Forelimb muscle (tissue), 1 donor: Measurements from ENCODE around the gene IGF1R. TPM values are rescaled to one million over a fixed set of nuclear protein-coding genes. Genes with fewer than 3 reads are reported as not detected.

Experiments
- DNase-seq: peaks from one replicate; pipeline ENCODE4 v3.0.0-alpha.2; 2013; ENCODE audit warnings: low read depth
- polyA plus RNA-seq: library from polyadenylated mRNA; unstranded; fragments of 120-200 nt; gene quantifications from one replicate; pipeline ENCODE4 v1.2.1, GENCODE V29; 2013; ENCODE audit not compliant: insufficient read length

The IGF1R gene
- polyA plus RNA-seq, 1 donor, result 14.9 TPM

- DNase-seq, result no peak
Observed at GRCh38 chr15:98745650-98746374, 97.5 kb downstream of the IGF1R start.

DNA sequence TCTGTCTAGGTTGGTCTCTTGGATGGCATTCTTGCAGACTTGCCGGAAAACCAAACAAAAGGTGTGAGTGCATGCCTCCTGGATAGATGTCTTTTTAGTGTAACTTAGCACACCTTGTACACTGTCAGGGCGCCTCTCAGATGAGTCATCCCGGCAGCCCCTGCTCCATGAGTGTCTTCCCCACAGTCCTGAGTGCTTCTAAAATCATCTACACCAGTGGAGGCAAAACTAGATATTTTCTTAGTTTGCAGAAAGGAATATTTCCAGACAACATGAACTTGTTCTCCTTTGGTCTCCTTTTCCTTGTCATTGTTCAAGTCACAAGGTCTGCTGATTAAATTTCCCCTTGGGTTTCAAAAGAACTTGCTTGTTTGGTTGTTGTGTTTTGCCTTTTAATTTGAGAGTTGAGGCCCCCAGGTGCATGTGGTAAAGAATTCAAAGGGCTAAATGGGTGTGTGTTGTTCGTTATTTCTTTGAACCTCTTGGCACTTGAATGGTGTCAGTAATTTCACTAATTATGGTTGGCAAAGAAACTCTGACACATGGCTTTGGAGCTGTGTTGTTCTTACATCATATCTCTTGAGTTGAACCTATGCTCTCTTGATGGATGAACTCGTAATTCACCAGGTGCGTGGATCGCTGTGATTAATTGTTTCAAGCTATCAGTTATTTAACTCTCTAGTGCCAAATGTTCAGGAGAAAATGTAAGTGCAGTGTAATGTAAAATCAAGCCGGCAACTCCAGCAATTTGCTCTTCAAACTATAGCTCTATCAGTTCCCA is 98.2 kb downstream of the IGF1R start:
- no peak for DNase-seq

DNA sequence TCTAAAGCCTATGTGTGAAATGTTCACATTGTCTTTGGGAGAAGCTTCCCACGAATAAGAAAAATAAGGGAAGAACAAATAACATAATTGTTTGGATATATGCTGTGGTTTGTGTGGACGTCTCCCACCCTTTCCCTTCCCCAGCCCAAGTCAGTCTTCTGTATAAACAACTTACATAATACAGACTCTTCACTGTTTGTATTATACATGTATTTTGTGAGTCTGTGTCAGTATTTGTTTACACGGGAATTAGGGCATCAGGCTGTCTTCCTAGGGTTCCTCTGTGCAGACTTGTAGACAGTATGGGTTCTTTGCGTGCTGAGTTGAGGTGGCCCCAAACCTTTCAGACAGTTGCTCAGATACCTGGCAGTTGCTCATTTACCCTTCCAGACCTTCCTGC is 103.4 kb downstream of the IGF1R start:
- no peak for DNase-seq

DNA sequence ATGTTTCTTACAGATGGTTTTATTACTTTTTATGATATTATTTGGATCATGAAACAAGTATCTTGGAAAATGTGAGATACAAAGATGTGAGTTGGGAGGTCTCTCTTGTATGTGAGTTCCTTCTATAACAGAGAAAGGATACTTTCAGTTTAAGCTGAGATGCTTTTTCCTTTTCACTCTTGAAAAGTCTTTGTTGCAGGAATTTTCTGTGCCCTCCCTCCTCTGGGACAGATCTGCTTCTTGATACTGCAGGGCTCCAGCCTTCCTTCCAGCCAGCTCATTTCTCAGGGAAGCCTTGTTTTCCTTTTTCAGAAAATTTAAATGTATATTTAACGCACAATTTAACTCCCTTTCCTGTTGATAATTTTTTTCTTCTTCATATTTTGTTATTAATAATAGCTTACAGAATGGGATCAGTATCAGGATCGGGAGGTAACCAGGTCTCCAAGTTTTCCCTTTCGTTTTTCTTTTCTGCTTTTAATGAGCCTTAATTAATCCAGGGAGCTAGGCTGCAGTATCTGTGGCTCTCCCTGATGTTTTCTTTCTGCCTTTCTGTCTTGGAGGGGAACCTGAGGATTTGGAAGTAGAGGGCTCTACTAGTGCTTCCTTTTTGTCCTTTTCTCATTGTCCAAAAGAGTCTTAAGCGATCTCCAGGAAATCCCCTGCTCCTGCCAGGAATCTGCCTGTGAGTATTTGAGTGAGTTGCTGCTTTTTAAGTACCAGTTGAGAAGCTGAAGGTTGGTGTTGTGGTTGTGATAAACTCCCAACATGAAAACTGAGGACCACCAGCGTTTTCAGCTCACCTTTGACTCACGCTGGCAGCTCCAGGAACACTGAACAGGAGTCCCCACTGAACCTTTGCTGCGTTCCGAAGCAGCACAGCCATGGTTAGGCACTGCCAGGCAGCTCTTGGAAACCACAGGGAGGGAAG is 105.7 kb downstream of the IGF1R start:
- DNase-seq, result no peak

- DNase-seq, result no peak
Observed at GRCh38 chr15:98754657-98755022, 106.3 kb downstream of the IGF1R start.

DNA sequence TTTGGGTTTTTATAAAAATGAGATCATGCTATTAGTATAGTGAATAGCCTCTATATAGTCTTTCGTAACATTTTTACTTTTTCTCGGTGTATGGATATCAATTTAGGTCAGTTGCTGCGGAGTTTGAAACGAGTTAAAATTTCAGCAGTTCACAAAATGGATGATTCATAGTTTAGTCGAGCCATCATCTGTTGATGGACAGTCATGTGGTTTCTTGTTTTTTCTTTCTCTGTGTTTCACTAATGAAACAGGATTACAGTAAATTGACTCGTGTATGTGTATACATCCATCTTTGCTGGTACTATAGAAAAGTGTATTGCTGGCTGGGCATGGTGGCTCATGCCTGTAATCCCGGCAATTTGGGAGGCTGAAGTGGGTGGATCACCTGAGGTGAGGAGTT is 106.8 kb downstream of the IGF1R start:
- no peak for DNase-seq

GRCh38 chr15:98755781-98756180 is 107.4 kb downstream of the IGF1R start:
- DNase-seq, result no peak

DNA sequence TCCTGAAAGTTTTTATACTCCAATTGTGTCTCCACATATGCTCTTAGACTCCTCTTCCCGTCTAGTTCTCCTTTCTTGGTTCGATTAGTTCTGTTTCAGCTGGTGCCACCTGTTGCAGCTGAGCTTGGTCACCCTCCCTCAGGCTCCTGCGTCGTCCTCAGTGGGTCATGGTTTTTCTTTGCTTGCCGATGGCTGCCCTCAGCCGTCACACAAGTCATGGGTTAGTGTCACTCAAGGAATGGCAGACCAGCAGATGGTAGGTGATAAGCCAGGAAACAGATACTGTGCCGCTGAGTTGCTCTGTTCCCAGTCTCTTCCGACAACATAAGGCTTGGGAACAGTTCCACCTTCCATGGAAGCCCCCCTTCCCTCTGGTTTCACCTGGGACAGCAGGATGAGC is 109.9 kb downstream of the IGF1R start:
- no peak for DNase-seq

GRCh38 chr15:98759277-98759676 is 110.9 kb downstream of the IGF1R start:
- DNase-seq, result no peak

- DNase-seq, result no peak
Observed at GRCh38 chr15:98760112-98760826, 111.9 kb downstream of the IGF1R start.

- DNase-seq, result no peak
Observed at GRCh38 chr15:98760975-98761374, 112.6 kb downstream of the IGF1R start.

DNA sequence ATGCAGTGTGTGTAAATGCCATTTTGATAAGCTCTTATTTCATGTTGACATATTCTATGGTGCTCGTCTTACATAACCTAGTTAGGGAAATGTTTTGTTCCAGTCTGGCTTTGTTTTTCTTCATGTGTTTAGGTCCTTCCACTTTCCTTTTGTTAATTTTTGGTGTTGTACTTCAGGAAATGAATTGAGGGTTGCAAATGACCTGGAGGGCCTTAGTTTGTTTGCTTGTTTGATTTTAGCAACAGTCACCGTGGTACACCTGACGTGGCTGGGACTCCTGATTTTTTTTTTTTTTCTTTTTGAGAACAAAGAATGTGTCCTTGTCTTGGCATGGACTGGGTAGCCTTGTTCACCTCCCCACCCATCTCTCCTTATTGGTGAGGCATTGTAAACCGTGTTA is 114.8 kb downstream of the IGF1R start:
- DNase-seq, result no peak

DNA sequence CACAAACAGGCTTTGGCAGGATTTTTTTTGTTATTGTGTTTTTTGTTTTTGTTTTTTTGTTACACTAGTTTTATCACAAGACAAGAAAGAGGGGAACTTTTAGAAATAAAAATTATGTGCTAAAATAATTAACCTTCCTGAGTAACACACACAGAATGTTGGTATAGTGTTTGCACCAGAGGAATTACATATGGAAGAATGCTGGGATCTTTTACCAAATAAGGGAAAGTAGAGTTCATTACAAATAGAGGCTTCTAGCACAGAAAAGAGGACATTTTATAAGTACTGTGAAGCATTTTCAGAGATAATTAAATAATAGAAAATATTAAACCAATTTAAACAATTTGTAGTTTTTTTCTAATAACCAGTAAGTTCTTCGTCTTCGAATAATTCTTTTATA is 116.0 kb downstream of the IGF1R start:
- no peak for DNase-seq

DNA sequence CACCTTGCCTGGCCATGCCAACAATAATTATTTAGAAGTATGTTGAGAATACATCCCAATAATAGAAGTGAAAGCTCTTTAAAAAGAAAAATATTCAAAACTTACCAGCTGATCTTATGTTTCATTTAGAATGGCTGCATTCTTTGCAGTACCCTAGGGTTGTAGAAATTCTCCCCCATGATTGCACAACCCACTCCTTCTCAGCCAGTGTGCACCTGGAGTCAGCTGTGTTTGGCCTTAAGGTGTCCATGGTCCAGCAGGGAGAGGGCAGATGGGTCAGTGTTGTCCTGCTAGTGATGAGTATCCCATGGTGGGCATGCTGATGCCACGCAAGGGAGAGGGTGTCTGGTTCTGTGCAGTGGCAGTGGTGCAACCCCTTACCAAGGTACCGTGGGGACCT is 117.3 kb downstream of the IGF1R start:
- DNase-seq, result no peak

GRCh38 chr15:98767692-98768091 is 119.4 kb downstream of the IGF1R start:
- DNase-seq, result no peak

- no peak for DNase-seq
Observed at GRCh38 chr15:98769867-98770266, 121.5 kb downstream of the IGF1R start.

- no peak for DNase-seq
Observed at GRCh38 chr15:98770984-98771383, 122.6 kb downstream of the IGF1R start.

DNA sequence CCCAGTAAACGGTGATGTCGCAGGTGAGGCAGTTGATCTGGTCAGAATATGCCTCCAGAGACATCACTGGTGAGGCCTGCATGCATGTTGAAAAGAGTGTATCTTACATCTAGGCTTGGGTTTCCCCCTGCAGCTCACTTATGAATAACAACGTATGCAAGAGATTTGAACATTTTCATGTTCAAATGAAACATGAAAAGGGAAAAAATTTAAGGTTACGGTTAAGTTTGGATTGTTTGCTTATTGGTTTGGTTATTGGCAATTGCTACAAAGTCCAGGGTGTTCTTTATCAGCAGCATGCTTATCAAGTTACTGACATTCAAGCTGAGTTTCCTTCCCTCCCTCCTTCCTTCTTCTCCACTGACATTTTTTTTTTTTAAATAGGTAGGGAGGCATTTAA is 123.2 kb downstream of the IGF1R start:
- DNase-seq, result no peak

- no peak for DNase-seq
Observed at GRCh38 chr15:98772895-98773294, 124.6 kb downstream of the IGF1R start.

DNA sequence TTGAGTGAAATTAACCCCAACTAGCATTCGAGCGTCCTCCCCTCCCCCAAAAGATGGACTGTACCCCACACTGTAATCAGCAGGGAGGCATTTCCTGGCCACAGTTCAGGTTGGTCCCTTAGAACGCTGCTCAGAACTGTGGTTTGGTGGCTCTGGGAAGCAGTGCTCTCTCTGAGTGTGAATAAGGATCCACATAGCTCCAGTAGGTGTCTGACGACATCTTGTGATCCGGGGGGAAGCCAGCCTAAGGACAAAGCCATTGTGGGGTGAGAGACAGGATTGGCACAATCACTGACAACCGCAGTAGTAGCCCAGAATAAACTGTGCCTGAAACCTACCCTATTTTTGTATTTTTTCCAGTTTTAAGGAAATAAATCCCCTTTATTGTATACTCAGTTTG is 125.3 kb downstream of the IGF1R start:
- no peak for DNase-seq

GRCh38 chr15:98774756-98775497 is 126.6 kb downstream of the IGF1R start:
- no peak for DNase-seq
